Keratinocyte (primary cell): ENCODE measurements around the gene S100A2.

Source experiments
- CTCF ChIP-seq, 3 experiments: IDR thresholded peaks in 1 of 3; conservative IDR thresholded peaks in 1 of 3; optimal IDR thresholded peaks in 1 of 3; 2 replicates in 2 of 3; 3 replicates in 1 of 3; pipeline versions ENCODE3 to v1.5.1; 2011; ENCODE audit warnings: low read length in 3 of 3, mild to moderate bottlenecking in 3 of 3, moderate library complexity in 2 of 3, control low read depth in 1 of 3, inconsistent platforms in 1 of 3; ENCODE audit not compliant: insufficient read depth in 2 of 3; ENCODE audit errors: extremely low read depth in 1 of 3
- EZH2 ChIP-seq: IDR thresholded peaks from one replicate; pipeline ENCODE4 v1.6.1; 2012; ENCODE audit warnings: inconsistent platforms, mild to moderate bottlenecking, low read length, moderate library complexity

DNA sequence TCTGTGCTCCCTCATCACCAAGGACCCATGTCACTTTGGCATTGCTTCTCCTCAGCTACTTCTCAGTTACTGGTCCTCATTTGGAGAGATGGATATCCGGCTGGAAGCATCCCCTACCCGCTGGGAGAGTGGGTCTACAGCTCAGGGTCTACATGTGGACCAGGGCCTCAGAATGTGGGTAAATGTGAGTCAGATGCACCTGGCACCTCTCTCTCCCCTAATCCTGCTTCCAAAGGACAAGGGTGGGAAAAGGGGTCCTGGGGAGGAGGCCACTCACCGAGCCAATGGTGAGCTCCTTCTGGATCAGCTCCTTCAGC is 30.8 kb downstream of the S100A2 start:
- TF ChIP-seq EZH2 = no peak
- no peak for TF ChIP-seq CTCF (optimal IDR thresholded peaks at IDR 0.05 in 1 of 3, IDR thresholded peaks at IDR 0.05 in 1 of 3, conservative IDR thresholded peaks at IDR 0.05 in 1 of 3; ENCODE audit: extremely low read depth in 1 of 3, insufficient read depth in 2 of 3, low read length in 3 of 3)
